ENCODE measurements around the gene ILK.

DNA sequence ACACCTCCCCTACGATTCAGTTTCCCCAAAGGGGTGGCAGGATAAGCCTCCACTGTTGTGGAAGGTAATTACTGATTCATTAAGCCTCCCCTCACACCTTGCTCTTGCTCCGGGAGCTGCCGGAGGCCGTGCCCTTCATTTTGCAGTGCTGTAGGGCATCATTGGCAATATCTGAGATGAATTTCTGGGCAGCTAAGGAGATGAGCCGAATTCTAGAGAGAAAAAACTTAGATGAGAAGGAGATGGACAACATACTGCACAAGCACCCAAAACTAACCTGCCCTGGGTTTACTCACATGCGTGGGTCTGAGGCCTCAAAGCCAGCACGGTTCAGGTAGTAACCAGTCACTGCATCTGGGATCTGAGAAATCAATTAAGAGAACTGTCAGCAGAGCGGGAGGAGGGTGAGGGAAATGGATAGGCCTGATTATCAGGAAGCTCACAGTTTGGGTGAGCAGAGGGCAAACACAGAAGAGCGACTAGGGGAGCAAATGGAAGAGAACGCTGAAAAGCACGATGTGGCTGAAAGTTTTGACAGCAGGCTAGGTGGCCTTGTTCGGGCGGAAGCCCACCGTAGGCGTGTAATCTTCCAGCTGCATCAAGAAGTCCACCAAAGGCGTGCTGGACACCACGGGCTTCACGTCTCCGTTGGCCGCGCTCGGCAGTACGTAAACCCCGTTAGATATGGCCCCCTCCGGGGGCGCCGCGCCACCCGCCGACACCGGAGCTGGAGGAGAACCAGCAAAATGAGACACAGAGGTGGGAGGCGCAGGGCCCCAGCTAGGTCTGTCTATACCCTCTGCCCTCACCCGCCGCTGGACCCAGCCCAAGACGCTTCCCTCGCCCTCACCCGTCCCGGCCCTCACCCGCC is 7.8 kb downstream of the ILK start:
- TF ChIP-seq SNRNP70 (IDR thresholded peaks at IDR 0.05; ENCODE audit: low read depth, low read length) = no peak
- no peak for TF ChIP-seq CEBPB (IDR thresholded peaks at IDR 0.05; ENCODE audit: borderline replicate concordance, low read depth, low read length)
- TF ChIP-seq, protein P1, sequence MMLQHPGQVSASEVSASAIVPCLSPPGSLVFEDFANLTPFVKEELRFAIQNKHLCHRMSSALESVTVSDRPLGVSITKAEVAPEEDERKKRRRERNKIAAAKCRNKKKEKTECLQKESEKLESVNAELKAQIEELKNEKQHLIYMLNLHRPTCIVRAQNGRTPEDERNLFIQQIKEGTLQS (CRISPR knock-in tag; IDR thresholded peaks at IDR 0.05) = no peak
- no peak for TF ChIP-seq MAZ (IDR thresholded peaks at IDR 0.05; ENCODE audit: borderline replicate concordance, low read depth, low read length)
- TF ChIP-seq MAZ (CRISPR knock-in tag; IDR thresholded peaks at IDR 0.05; ENCODE audit: low read depth) = no peak
- TF ChIP-seq, protein P2, sequence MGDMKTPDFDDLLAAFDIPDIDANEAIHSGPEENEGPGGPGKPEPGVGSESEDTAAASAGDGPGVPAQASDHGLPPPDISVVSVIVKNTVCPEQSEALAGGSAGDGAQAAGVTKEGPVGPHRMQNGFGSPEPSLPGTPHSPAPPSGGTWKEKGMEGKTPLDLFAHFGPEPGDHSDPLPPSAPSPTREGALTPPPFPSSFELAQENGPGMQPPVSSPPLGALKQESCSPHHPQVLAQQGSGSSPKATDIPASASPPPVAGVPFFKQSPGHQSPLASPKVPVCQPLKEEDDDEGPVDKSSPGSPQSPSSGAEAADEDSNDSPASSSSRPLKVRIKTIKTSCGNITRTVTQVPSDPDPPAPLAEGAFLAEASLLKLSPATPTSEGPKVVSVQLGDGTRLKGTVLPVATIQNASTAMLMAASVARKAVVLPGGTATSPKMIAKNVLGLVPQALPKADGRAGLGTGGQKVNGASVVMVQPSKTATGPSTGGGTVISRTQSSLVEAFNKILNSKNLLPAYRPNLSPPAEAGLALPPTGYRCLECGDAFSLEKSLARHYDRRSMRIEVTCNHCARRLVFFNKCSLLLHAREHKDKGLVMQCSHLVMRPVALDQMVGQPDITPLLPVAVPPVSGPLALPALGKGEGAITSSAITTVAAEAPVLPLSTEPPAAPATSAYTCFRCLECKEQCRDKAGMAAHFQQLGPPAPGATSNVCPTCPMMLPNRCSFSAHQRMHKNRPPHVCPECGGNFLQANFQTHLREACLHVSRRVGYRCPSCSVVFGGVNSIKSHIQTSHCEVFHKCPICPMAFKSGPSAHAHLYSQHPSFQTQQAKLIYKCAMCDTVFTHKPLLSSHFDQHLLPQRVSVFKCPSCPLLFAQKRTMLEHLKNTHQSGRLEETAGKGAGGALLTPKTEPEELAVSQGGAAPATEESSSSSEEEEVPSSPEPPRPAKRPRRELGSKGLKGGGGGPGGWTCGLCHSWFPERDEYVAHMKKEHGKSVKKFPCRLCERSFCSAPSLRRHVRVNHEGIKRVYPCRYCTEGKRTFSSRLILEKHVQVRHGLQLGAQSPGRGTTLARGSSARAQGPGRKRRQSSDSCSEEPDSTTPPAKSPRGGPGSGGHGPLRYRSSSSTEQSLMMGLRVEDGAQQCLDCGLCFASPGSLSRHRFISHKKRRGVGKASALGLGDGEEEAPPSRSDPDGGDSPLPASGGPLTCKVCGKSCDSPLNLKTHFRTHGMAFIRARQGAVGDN (CRISPR knock-in tag; IDR thresholded peaks at IDR 0.05) = no peak
- TF ChIP-seq MYC (CRISPR knock-in tag; IDR thresholded peaks at IDR 0.05; ENCODE audit: borderline replicate concordance) = no peak
- no peak for TF ChIP-seq ESRRA (CRISPR knock-in tag; IDR thresholded peaks at IDR 0.05; ENCODE audit: low read depth)
- TF ChIP-seq, protein P3, sequence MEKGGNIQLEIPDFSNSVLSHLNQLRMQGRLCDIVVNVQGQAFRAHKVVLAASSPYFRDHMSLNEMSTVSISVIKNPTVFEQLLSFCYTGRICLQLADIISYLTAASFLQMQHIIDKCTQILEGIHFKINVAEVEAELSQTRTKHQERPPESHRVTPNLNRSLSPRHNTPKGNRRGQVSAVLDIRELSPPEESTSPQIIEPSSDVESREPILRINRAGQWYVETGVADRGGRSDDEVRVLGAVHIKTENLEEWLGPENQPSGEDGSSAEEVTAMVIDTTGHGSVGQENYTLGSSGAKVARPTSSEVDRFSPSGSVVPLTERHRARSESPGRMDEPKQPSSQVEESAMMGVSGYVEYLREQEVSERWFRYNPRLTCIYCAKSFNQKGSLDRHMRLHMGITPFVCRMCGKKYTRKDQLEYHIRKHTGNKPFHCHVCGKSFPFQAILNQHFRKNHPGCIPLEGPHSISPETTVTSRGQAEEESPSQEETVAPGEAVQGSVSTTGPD (CRISPR knock-in tag; IDR thresholded peaks at IDR 0.05) = no peak
